Transverse colon (tissue), 4 donors: ENCODE data around the gene ST8SIA6. TPM values are rescaled to one million over a fixed set of nuclear protein-coding genes. Genes with fewer than 3 reads are reported as not detected.

Experiments used
- DNase-seq: peaks from one replicate; pipeline ENCODE4 v3.0.0-alpha.2; 2019
- H3K27ac ChIP-seq, 4 donors: fragments of 200-600 bp; sonication (generic); 2 replicates each; pipeline ENCODE4 v1.5.1; 2016 to 2018; ENCODE audit warnings: inconsistent platforms in 4 of 4
- H3K27me3 ChIP-seq: fragments of 200-600 bp; sonication (generic); 2 replicates; pipeline ENCODE4 v1.5.1; 2017; ENCODE audit warnings: inconsistent platforms
- H3K36me3 ChIP-seq, 4 donors: fragments of 200-600 bp; sonication (generic); 2 replicates each; pipeline ENCODE4 v1.5.1; 2017 to 2019; ENCODE audit warnings: inconsistent platforms in 4 of 4
- H3K4me1 ChIP-seq, 4 donors: fragments of 200-600 bp; sonication (generic); 2 replicates each; pipeline ENCODE4 v1.5.1; 2017 to 2020; ENCODE audit warnings: inconsistent platforms in 4 of 4
- H3K4me3 ChIP-seq, 4 donors: fragments of 200-600 bp; sonication (generic); 1 replicate in 1 of 4; 2 replicates in 3 of 4; pipeline versions ENCODE4 v1.5.1 to v1.6.1; 2017 to 2019; ENCODE audit warnings: inconsistent platforms in 4 of 4
- H3K9me3 ChIP-seq, 2 donors: fragments of 200-600 bp; sonication (generic); 2 replicates each; pipeline ENCODE4 v1.5.1; 2017 to 2019; ENCODE audit warnings: inconsistent platforms in 2 of 2
- CTCF ChIP-seq, 5 experiments: fragments of 200-600 bp in 3 of 5; fragments of 450-650 bp in 2 of 5; sonication (generic) in 3 of 5; IDR thresholded peaks; 1 replicate in 2 of 5; 2 replicates in 3 of 5; pipeline ENCODE4 v1.5.1; 2016 to 2017; ENCODE audit warnings: antibody characterized with exemption in 5 of 5, inconsistent platforms in 3 of 5, mild to moderate bottlenecking in 2 of 5, moderate library complexity in 1 of 5
- EP300 ChIP-seq: sonication (generic); formaldehyde crosslinking; IDR thresholded peaks from one replicate; pipeline ENCODE4 v1.6.1; 2017; ENCODE audit warnings: antibody characterized with exemption, low read depth
- POLR2A ChIP-seq: fragments of 450-650 bp; IDR thresholded peaks from one replicate; pipeline ENCODE4 v1.6.1; 2016; ENCODE audit warnings: antibody characterized with exemption, mild to moderate bottlenecking, moderate library complexity
- POLR2AphosphoS5 ChIP-seq, 3 donors: sonication (generic); formaldehyde crosslinking; IDR thresholded peaks; one replicate each; pipeline ENCODE4 v1.6.1; 2016; ENCODE audit warnings: antibody characterized with exemption in 3 of 3
- WGBS, 2 donors: methylation state at CpG; one replicate each; pipeline ENCODE4 v1.1.5; 2018; ENCODE audit warnings: low coverage in 1 of 2; 5-methylcytosine and 5-hydroxymethylcytosine counted together
- in situ Hi-C, 4 donors: fragments of 200-750 bp; cut with MboI; loops; one replicate each; pipeline versions ENCODE4 v1.15.0 to v1.15.1; 2017; ENCODE audit warnings: low sequenced_read_pairs in 3 of 4, low pct_ligation_motif_present in 1 of 4, low pct_unique_long_range_greater_than_20kb in 1 of 4
- intact Hi-C: fragments of 100-400 bp; cut with DNase I; formaldehyde crosslinking; loops from one replicate; pipeline ENCODE4 v1.15.1; 2023; ENCODE audit warnings: low total_unique reads
- total RNA-seq, 4 donors: library from RNA; depleted of rRNA; stranded (reverse); fragments of >200 nt; gene quantifications; one replicate each; pipeline ENCODE4 v1.1.0, GENCODE V29; 2016

Gene ST8SIA6
- total RNA-seq, 4 donors from 2014 or later, result 0.64 to 1.2 TPM; not detected in 2

GRCh38 chr10:17497446-17498030, 43.1 kb upstream of the ST8SIA6 start:
- in situ Hi-C loops, result no loop called here

GRCh38 chr10:17494626-17495260, 40.3 kb upstream of the ST8SIA6 start:
- no peak overlapping the region for H3K4me3 ChIP-seq
- TF ChIP-seq POLR2AphosphoS5 (IDR thresholded peaks at IDR 0.05) (no peak), CTCF (IDR thresholded peaks at IDR 0.05) (no peak), POLR2A (no peak), EP300 (no peak)
- intact Hi-C loops (no loop called here), in situ Hi-C loops (no loop called here)
- no peaks in the 10 kb centered on the region for H3K36me3 ChIP-seq
- H3K27ac ChIP-seq, result no peak overlapping the region
- DNase-seq, result no peak
- WGBS, 2 donors, result 38 to 64% methylated on average over 6 of the region's 6 CpGs
- no peaks in the 10 kb centered on the region for H3K27me3 ChIP-seq
- no peaks in the 10 kb centered on the region for H3K4me1 ChIP-seq
- H3K9me3 ChIP-seq, result no peaks in the 10 kb centered on the region

More at GRCh38 chr10:17497446-17498030, 43.1 kb upstream of the ST8SIA6 start:
- no peak overlapping the region for H3K27ac ChIP-seq
- no peaks in the 10 kb centered on the region for H3K4me1 ChIP-seq
- no peaks in the 10 kb centered on the region for H3K36me3 ChIP-seq
- H3K4me3 ChIP-seq, result no peak overlapping the region
- H3K9me3 ChIP-seq, result no peaks in the 10 kb centered on the region
- 27 to 32% methylated on average over 6 of the region's 6 CpGs for WGBS, 2 donors
- intact Hi-C loops, result no loop called here
- TF ChIP-seq EP300, result no peak
- no peak for TF ChIP-seq POLR2AphosphoS5 (IDR thresholded peaks at IDR 0.05)
- no peak for TF ChIP-seq POLR2A
- TF ChIP-seq CTCF (IDR thresholded peaks at IDR 0.05), result no peak
- no peaks in the 10 kb centered on the region for H3K27me3 ChIP-seq
- DNase-seq, result no peak

- no peaks in the 10 kb centered on the region for H3K36me3 ChIP-seq
- H3K27ac ChIP-seq, result no peak overlapping the region
- H3K27me3 ChIP-seq, result no peaks in the 10 kb centered on the region
- intact Hi-C loops, result no loop called here
- no peak for TF ChIP-seq POLR2A
- no peak for TF ChIP-seq POLR2AphosphoS5 (IDR thresholded peaks at IDR 0.05)
- TF ChIP-seq CTCF (IDR thresholded peaks at IDR 0.05), result no peak
- no peak for TF ChIP-seq EP300
- no peak overlapping the region for H3K4me3 ChIP-seq
- DNase-seq, result no peak
- no peaks in the 10 kb centered on the region for H3K4me1 ChIP-seq
- no peaks in the 10 kb centered on the region for H3K9me3 ChIP-seq
- 64 to 67% methylated on average over 5 to 6 of the region's 6 CpGs for WGBS, 2 donors
- in situ Hi-C loops, result no loop called here
Measured at GRCh38 chr10:17488848-17489247, 34.5 kb upstream of the ST8SIA6 start.

GRCh38 chr10:17483079-17483478, 28.7 kb upstream of the ST8SIA6 start:
- H3K27me3 ChIP-seq, result no peaks in the 10 kb centered on the region
- WGBS, 2 donors, result 95 to 96% methylated on average over 6 of the region's 6 CpGs
- in situ Hi-C loops, result no loop called here
- intact Hi-C loops, result no loop called here
- TF ChIP-seq POLR2AphosphoS5 (IDR thresholded peaks at IDR 0.05), result no peak
- TF ChIP-seq CTCF (IDR thresholded peaks at IDR 0.05), result no peak
- TF ChIP-seq POLR2A, result no peak
- TF ChIP-seq EP300, result no peak
- H3K9me3 ChIP-seq, result no peaks in the 10 kb centered on the region
- H3K4me3 ChIP-seq, result no peak overlapping the region
- no peak overlapping the region for H3K27ac ChIP-seq
- H3K4me1 ChIP-seq, result no peaks in the 10 kb centered on the region
- no peak for DNase-seq
- no peaks in the 10 kb centered on the region for H3K36me3 ChIP-seq
